GM08714 (cell line): ENCODE results near the gene OR10G7.
"Not testable (repeated sequence)": the region's sequence is repeated elsewhere in the genome, so short reads cannot be mapped to it uniquely, and the experiment has no call there.

Experiments
- H3K4me3 ChIP-seq: fragments of 200-500 bp; sonication (Bioruptor generic); 2 replicates; pipeline ENCODE4 v1.5.1; 2014; ENCODE audit warnings: mild to moderate bottlenecking, low read length, inconsistent platforms
- ZNF274 ChIP-seq: IDR thresholded peaks from 2 replicates; pipeline ENCODE4 v1.6.1; 2012; ENCODE audit warnings: mild to moderate bottlenecking, low read depth, low read length

OR10G7 gene

GRCh38 chr11:124071623-124071948 lies 30.5 kb upstream of the OR10G7 start:
- no peak overlapping the region for H3K4me3 ChIP-seq
- TF ChIP-seq ZNF274 = no peak

GRCh38 chr11:124070915-124071622 lies 29.9 kb upstream of the OR10G7 start:
- H3K4me3 ChIP-seq = no peak overlapping the region
- no peak for TF ChIP-seq ZNF274

GRCh38 chr11:124069429-124070401 lies 28.6 kb upstream of the OR10G7 start:
- H3K4me3 ChIP-seq = no peak overlapping the region; the same call in 1 of the 2 replicates

GRCh38 chr11:124068601-124069110 lies 27.5 kb upstream of the OR10G7 start:
- no peak for TF ChIP-seq ZNF274
- H3K4me3 ChIP-seq = no peak overlapping the region

More at GRCh38 chr11:124069429-124070401, 28.6 kb upstream of the OR10G7 start:
- no peak for TF ChIP-seq ZNF274

GRCh38 chr11:124052966-124053365 lies 11.8 kb upstream of the OR10G7 start:
- TF ChIP-seq ZNF274 = no peak
- H3K4me3 ChIP-seq = no peak overlapping the region

GRCh38 chr11:124050748-124051147 lies 9.6 kb upstream of the OR10G7 start:
- TF ChIP-seq ZNF274 = no peak
- H3K4me3 ChIP-seq = no peak overlapping the region

GRCh38 chr11:124043420-124043819 lies 2.3 kb upstream of the OR10G7 start:
- TF ChIP-seq ZNF274 = no peak

GRCh38 chr11:124039557-124039956 lies 1.6 kb downstream of the OR10G7 start:
- no peak for TF ChIP-seq ZNF274
- no peak overlapping the region for H3K4me3 ChIP-seq

More at GRCh38 chr11:124043420-124043819, 2.3 kb upstream of the OR10G7 start:
- no peak overlapping the region for H3K4me3 ChIP-seq

- TF ChIP-seq ZNF274 = no peak
- no peak overlapping the region for H3K4me3 ChIP-seq
Observed at GRCh38 chr11:124036666-124037065, 4.5 kb downstream of the OR10G7 start.

- no peak within 1 kb of the TSS for H3K4me3 ChIP-seq
- no peak for TF ChIP-seq ZNF274
Observed at GRCh38 chr11:124026498-124026897, 14.6 kb downstream of the OR10G7 start, which contains the start of gene OR10G8. OR10G8 (plus strand) TSS chr11:124026798; CDS start chr11:124029623, 2,825 bp downstream.

- not testable (repeated sequence) for H3K4me3 ChIP-seq
Observed at GRCh38 chr11:124015837-124016236, 25.3 kb downstream of the OR10G7 start.

GRCh38 chr11:124012697-124013096 lies 28.4 kb downstream of the OR10G7 start, which contains the start of gene OR10G4:
OR10G4 (plus strand) TSS chr11:124012997; CDS start chr11:124015575, 2,578 bp downstream.
- H3K4me3 ChIP-seq = no peak within 1 kb of the TSS
- no peak for TF ChIP-seq ZNF274

GRCh38 chr11:123995119-123995518 lies 46.0 kb downstream of the OR10G7 start, which contains the start of gene OR10G6:
OR10G6 (minus strand) TSS chr11:123995161; CDS start chr11:123995161, 0 bp downstream.
- TF ChIP-seq ZNF274 = no peak
- no peak within 1 kb of the TSS for H3K4me3 ChIP-seq
